B cell (primary cell): Measurements from ENCODE around the gene SEC24A. TPM values are rescaled to one million over a fixed set of nuclear protein-coding genes. Genes with fewer than 3 reads are reported as not detected.

Experiments used
- ATAC-seq: fragments of 200-7000 bp; cut with Tn5 transposase; one replicate; pipeline ENCODE4 v1.10.0; 2021; ENCODE audit warnings: low read depth, mild to moderate bottlenecking, moderate number of reproducible peaks, moderate library complexity
- CTCF ChIA-PET: fragments of 350-600 bp; sonication (Branson Sonifier 250); formaldehyde crosslinking; loops from one replicate; lab custom pipeline; 2021; ENCODE audit warnings: antibody characterized with exemption, inconsistent platforms; lab: Charles Lee
- POLR2A ChIA-PET: fragments of 350-600 bp; sonication (Branson Sonifier 250); formaldehyde crosslinking; loops from one replicate; lab custom pipeline; 2021; ENCODE audit warnings: antibody characterized with exemption; lab: Charles Lee
- DNase-seq: peaks from one replicate; pipeline ENCODE4 v3.0.0; 2013
- H2AFZ ChIP-seq: 2 replicates; pipeline ENCODE4 v1.6.1; 2012; ENCODE audit warnings: mild to moderate bottlenecking, low read depth, low read length; ENCODE audit not compliant: insufficient read depth, poor library complexity, severe bottlenecking
- H3K27ac ChIP-seq, 2 donors: 1 replicate in 1 of 2; 2 replicates in 1 of 2; pipeline ENCODE4 v1.5.1; 2012 to 2013; ENCODE audit warnings: low read length in 2 of 2, mild to moderate bottlenecking in 2 of 2, moderate library complexity in 1 of 2
- H3K27me3 ChIP-seq, 4 experiments: fragments of 200-600 bp in 1 of 4; sonication (generic) in 1 of 4; replicated peaks in 1 of 4; 1 replicate in 2 of 4; 2 replicates in 2 of 4; pipeline versions ENCODE4 v1.6.1 to v1.7.0; 2013 to 2016; ENCODE audit warnings: low read length in 3 of 4, mild to moderate bottlenecking in 2 of 4, mixed read lengths in 1 of 4, moderate library complexity in 1 of 4; ENCODE audit not compliant: insufficient read depth in 4 of 4, control insufficient read depth in 3 of 4; ENCODE audit errors: control extremely low read depth in 1 of 4
- H3K36me3 ChIP-seq, 2 experiments: replicated peaks in 1 of 2; 1 replicate in 1 of 2; 2 replicates in 1 of 2; pipeline versions ENCODE4 v1.6.1 to v1.7.1; 2013; ENCODE audit warnings: low read length in 1 of 2; ENCODE audit not compliant: insufficient read depth in 2 of 2, control insufficient read depth in 1 of 2; ENCODE audit errors: control extremely low read depth in 1 of 2, extremely low read depth in 1 of 2
- H3K4me1 ChIP-seq, 2 donors: fragments of 200-600 bp in 1 of 2; sonication (generic) in 1 of 2; 1 replicate in 1 of 2; 2 replicates in 1 of 2; pipeline versions ENCODE4 v1.5.1 to v1.6.1; 2013 to 2017; ENCODE audit warnings: low read length in 2 of 2; ENCODE audit not compliant: control insufficient read depth in 2 of 2, insufficient read depth in 2 of 2
- H3K4me2 ChIP-seq: replicated peaks from 2 replicates; pipeline ENCODE3; 2012; ENCODE audit warnings: mild to moderate bottlenecking, low read depth, low read length; ENCODE audit not compliant: poor library complexity, severe bottlenecking
- H3K4me3 ChIP-seq, 5 experiments: fragments of 200-600 bp in 1 of 5; sonication (generic) in 1 of 5; 1 replicate in 3 of 5; 2 replicates in 2 of 5; pipeline versions ENCODE4 v1.5.1 to v1.7.0; 2011 to 2016; ENCODE audit warnings: low read length in 4 of 5, mild to moderate bottlenecking in 4 of 5, low read depth in 2 of 5, control low read depth in 1 of 5, moderate library complexity in 1 of 5; ENCODE audit not compliant: insufficient read depth in 1 of 5; ENCODE audit errors: control extremely low read depth in 1 of 5, extremely low read depth in 1 of 5
- H3K79me2 ChIP-seq: fragments of 200-600 bp; sonication (generic); one replicate; pipeline ENCODE4 v1.6.0; 2016; ENCODE audit warnings: low read length; ENCODE audit not compliant: control insufficient read depth, insufficient read depth
- H3K9ac ChIP-seq: fragments of 200-600 bp; sonication (generic); 2 replicates; pipeline ENCODE4 v1.6.1; 2017; ENCODE audit warnings: mild to moderate bottlenecking, low read length, moderate library complexity
- H3K9me3 ChIP-seq, 3 donors: one replicate each; pipeline versions ENCODE4 v1.6.1 to v1.7.1; 2013; ENCODE audit warnings: low read length in 2 of 3; ENCODE audit not compliant: control insufficient read depth in 2 of 3, insufficient read depth in 1 of 3; ENCODE audit errors: control extremely low read depth in 1 of 3
- H4K20me1 ChIP-seq: 2 replicates; pipeline ENCODE4 v1.6.0; 2012; ENCODE audit warnings: mild to moderate bottlenecking, low read length; ENCODE audit not compliant: insufficient read depth, control insufficient read depth, poor library complexity, severe bottlenecking
- H3K27ac Mint-ChIP-seq: one replicate; pipeline ENCODE4 v1.8.0; 2021; ENCODE audit warnings: mixed read lengths
- H3K27me3 Mint-ChIP-seq: one replicate; pipeline ENCODE4 v1.8.0; 2021; ENCODE audit warnings: mixed read lengths
- H3K4me1 Mint-ChIP-seq: one replicate; pipeline ENCODE4 v1.8.0; 2021; ENCODE audit warnings: mixed read lengths
- H3K4me3 Mint-ChIP-seq: one replicate; pipeline ENCODE4 v1.8.0; 2021; ENCODE audit warnings: mixed read lengths
- H3K9me3 Mint-ChIP-seq: one replicate; pipeline ENCODE4 v1.8.0; 2022; ENCODE audit warnings: mixed read lengths; ENCODE audit not compliant: insufficient read depth
- CTCF ChIP-seq: fragments of 200-600 bp; IDR thresholded peaks from one replicate; pipeline ENCODE4 v1.8.0; 2022; ENCODE audit warnings: antibody characterized with exemption, mild to moderate bottlenecking
- EZH2 ChIP-seq: IDR thresholded peaks from 2 replicates; pipeline ENCODE4 v1.6.1; 2012; ENCODE audit warnings: borderline replicate concordance, low read depth, mild to moderate bottlenecking, moderate library complexity, low read length; ENCODE audit not compliant: insufficient read depth, poor library complexity, severe bottlenecking
- WGBS: methylation state at CpG from one replicate; pipeline ENCODE4 v1.1.5; 2013; ENCODE audit warnings: missing lambda C conversion rate; ENCODE audit not compliant: insufficient coverage; 5-methylcytosine and 5-hydroxymethylcytosine counted together
- intact Hi-C: fragments of 100-400 bp; cut with micrococcal nuclease; formaldehyde crosslinking; loops from one replicate; pipeline ENCODE4 v1.10.0; 2022
- polyA plus RNA-seq: library from polyadenylated mRNA; depleted of rRNA; stranded (reverse); fragments of >200 nt; gene quantifications from 2 replicates; pipeline ENCODE4 v1.2.3, GENCODE V29; 2012
- total RNA-seq, 2 donors: library from RNA; stranded (reverse); fragments of 120-200 nt in 1 of 2; gene quantifications; 1 replicate in 1 of 2; 2 replicates in 1 of 2; pipeline versions ENCODE4 v1.2.3 to v1.2.4, GENCODE V29; 2013 to 2022

The SEC24A gene
- total and polyA plus RNA-seq, 2 donors (not counting 1 experiment from before 2014, with no cell fraction given): 6.9 to 13.0 TPM

GRCh38 chr5:134625559-134625958, 23.0 kb upstream of the SEC24A start:
- intact Hi-C loops: no loop called here
- ChIA-PET POLR2A (interaction anchor here (0.7 kb wide), 1 partner anchor 10 kb away, joined by 5 read pairs; no protein-coding TSS in a partner anchor), CTCF (no interaction called here)

More at GRCh38 chr5:134625559-134625958, 23.0 kb upstream of the SEC24A start:
- Histone ChIP-seq H3K27ac (no peak overlapping the region), H3K36me3 (peaks cover 5 to 7% of the 10 kb centered on the region in 2 experiments), H2AFZ (no peak overlapping the region), H3K27me3 (no peaks in the 10 kb centered on the region), H3K9me3 (no peaks in the 10 kb centered on the region), H3K4me1 (no peaks in the 10 kb centered on the region), H4K20me1 (no peaks in the 10 kb centered on the region), H3K4me2 (no peak overlapping the region), H3K4me3 (no peak overlapping the region), H3K9ac (no peak overlapping the region), H3K79me2 (peaks cover 67% of the 10 kb centered on the region)
- no peak overlapping the region for H3K4me3 Mint-ChIP-seq
- ATAC-seq (no peak), DNase-seq (no peak)
- H3K4me1 Mint-ChIP-seq: peaks cover 12% of the 10 kb centered on the region
- H3K9me3 Mint-ChIP-seq: no peaks in the 10 kb centered on the region
- 100% methylated on average over 1 of the region's 1 CpG for WGBS
- TF ChIP-seq CTCF: no peak
- no peak for TF ChIP-seq EZH2
- H3K27ac Mint-ChIP-seq: no peak overlapping the region
- H3K27me3 Mint-ChIP-seq: no peaks in the 10 kb centered on the region
